ENCODE data around the gene CHST8.

The CHST8 gene

GRCh38 chr19:33686687-33687480, 65.1 kb downstream of the CHST8 start:
- H3K36me3 ChIP-seq = no peaks in the 10 kb centered on the region
- TF ChIP-seq CTCF (IDR thresholded peaks at IDR 0.05; ENCODE audit: low read depth, low read length) = no peak
- peaks cover 72% of the 10 kb centered on the region for H3K4me1 ChIP-seq
- DNase-seq = no peak
- H3K27me3 ChIP-seq = no peaks in the 10 kb centered on the region
- H3K9me3 ChIP-seq = no peaks in the 10 kb centered on the region
- H3K4me3 ChIP-seq (ENCODE audit: low read depth, low read length) = no peak overlapping the region

DNA sequence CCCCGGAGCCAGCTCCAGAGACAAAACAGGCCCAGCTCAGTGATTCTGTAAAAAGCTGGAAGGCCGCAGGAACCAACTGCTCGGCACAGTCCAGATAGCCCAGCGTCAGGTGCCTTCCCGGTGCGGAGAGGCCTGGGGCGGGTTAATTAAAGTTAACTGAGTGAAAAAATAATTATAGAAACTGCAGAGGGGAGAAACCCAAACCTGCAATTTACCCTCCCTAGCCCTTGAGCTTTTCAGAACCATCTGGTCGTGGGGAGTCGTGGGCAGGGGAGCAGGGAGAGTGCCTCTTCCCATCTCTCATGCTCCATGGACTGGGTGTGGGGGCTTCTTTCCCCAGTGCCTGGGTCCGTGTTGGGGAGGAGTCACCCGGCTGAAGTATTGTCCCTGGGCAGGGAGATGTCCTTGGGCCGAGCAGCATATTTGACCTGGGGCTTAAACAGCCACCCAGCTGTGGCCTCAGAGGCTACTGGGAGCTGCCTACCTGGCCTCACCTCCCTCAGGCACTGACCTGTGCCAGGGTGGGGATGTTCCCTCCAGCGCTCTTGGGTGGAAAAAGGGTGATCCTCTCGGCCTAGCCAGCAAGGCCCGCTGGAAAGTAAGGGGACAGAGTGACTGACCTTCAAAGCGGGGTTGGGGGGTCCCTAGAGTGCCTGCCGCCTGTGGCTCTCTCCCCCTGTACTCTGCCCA, 65.9 kb downstream of the CHST8 start:
- Histone ChIP-seq H3K4me3 (ENCODE audit: low read depth, low read length) (no peak overlapping the region), H3K27me3 (no peaks in the 10 kb centered on the region), H3K36me3 (no peaks in the 10 kb centered on the region), H3K4me1 (peaks cover 72% of the 10 kb centered on the region), H3K9me3 (no peaks in the 10 kb centered on the region)
- no peak for DNase-seq
- no peak for TF ChIP-seq CTCF (IDR thresholded peaks at IDR 0.05; ENCODE audit: low read depth, low read length)

GRCh38 chr19:33688171-33688992, 66.6 kb downstream of the CHST8 start:
- no peak for DNase-seq
- Histone ChIP-seq H3K4me3 (ENCODE audit: low read depth, low read length) (no peak overlapping the region), H3K9me3 (no peaks in the 10 kb centered on the region), H3K36me3 (no peaks in the 10 kb centered on the region), H3K27me3 (no peaks in the 10 kb centered on the region), H3K4me1 (peaks cover 74% of the 10 kb centered on the region)
- no peak for TF ChIP-seq CTCF (IDR thresholded peaks at IDR 0.05; ENCODE audit: low read depth, low read length)

GRCh38 chr19:33689138-33689746, 67.5 kb downstream of the CHST8 start:
- Histone ChIP-seq H3K9me3 (no peaks in the 10 kb centered on the region), H3K4me3 (ENCODE audit: low read depth, low read length) (no peak overlapping the region), H3K27me3 (no peaks in the 10 kb centered on the region), H3K36me3 (no peaks in the 10 kb centered on the region), H3K4me1 (peaks cover 74% of the 10 kb centered on the region)
- DNase-seq = no peak
- no peak for TF ChIP-seq CTCF (IDR thresholded peaks at IDR 0.05; ENCODE audit: low read depth, low read length)

- Histone ChIP-seq H3K27me3 (no peaks in the 10 kb centered on the region), H3K4me1 (peaks cover 68% of the 10 kb centered on the region), H3K9me3 (no peaks in the 10 kb centered on the region), H3K4me3 (ENCODE audit: low read depth, low read length) (no peak overlapping the region), H3K36me3 (no peaks in the 10 kb centered on the region)
- TF ChIP-seq CTCF (IDR thresholded peaks at IDR 0.05; ENCODE audit: low read depth, low read length) = no peak
- peak; percentile 76 for DNase-seq
Observed at GRCh38 chr19:33689868-33690267, 68.1 kb downstream of the CHST8 start.
